Activated T-cell treated with anti-CD3 and anti-CD28 coated beads, Interleukin-2, amount 50 U/mL, for 72 hours (primary cell): ENCODE measurements around the gene VPS4B. TPM values are rescaled to one million over a fixed set of nuclear protein-coding genes. Genes with fewer than 3 reads are reported as not detected.

Experiments used
- ATAC-seq, 2 donors: fragments of 150-1000 bp; cut with Tn5 transposase; replicated peaks in 1 of 2; 2 replicates each; pipeline ENCODE4 v1.10.0; 2021; ENCODE audit warnings: moderate library complexity in 2 of 2, mild to moderate bottlenecking in 1 of 2
- DNase-seq, 2 donors: peaks; one replicate each; pipeline ENCODE4 v3.0.0; 2021 to 2022; ENCODE audit warnings: mixed read lengths in 1 of 2
- H3K27ac Mint-ChIP-seq: one replicate; pipeline ENCODE4 v1.8.0; 2022; ENCODE audit warnings: mild to moderate bottlenecking, moderate library complexity, mixed read lengths
- H3K27me3 Mint-ChIP-seq: one replicate; pipeline ENCODE4 v1.8.0; 2022; ENCODE audit warnings: low read depth, mixed read lengths
- H3K36me3 Mint-ChIP-seq, 2 donors: one replicate each; pipeline ENCODE4 v1.8.0; 2022; ENCODE audit warnings: mixed read lengths in 2 of 2, mild to moderate bottlenecking in 1 of 2; ENCODE audit not compliant: insufficient read depth in 2 of 2
- H3K4me1 Mint-ChIP-seq: one replicate; pipeline ENCODE4 v1.8.0; 2022; ENCODE audit warnings: low read depth, mixed read lengths
- H3K4me3 Mint-ChIP-seq, 2 donors: one replicate each; pipeline ENCODE4 v1.8.0; 2022; ENCODE audit warnings: mild to moderate bottlenecking in 2 of 2, mixed read lengths in 2 of 2, moderate library complexity in 2 of 2
- H3K9me3 Mint-ChIP-seq, 2 donors: one replicate each; pipeline ENCODE4 v1.8.0; 2022; ENCODE audit warnings: mixed read lengths in 2 of 2
- total RNA-seq, 2 donors: library from RNA; stranded (reverse); gene quantifications; one replicate each; pipeline ENCODE4 v1.2.3, GENCODE V29; 2022

VPS4B gene
- total RNA-seq, 2 donors from 2014 or later, result 70.8 to 75.5 TPM

DNA sequence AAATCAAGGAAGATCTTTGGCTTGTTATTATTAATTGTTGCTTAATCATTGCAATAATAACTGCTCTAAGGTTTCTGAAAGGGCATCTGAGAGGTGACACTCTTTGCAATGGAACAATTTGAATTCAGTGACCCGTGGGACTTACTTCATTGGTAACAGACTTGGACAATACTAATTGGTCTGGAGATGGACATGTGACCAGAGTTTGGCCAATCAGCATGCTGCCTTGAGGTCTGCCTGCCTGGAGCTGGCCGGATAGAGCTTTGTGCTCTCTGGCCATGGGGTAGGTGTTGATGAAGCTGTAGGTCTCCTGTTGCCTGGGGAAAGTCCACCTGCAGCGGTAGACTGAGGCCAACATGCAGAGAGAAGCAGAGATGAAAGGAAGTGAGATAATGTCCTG lies 24.0 kb upstream of the VPS4B start:
- H3K9me3 Mint-ChIP-seq, result no peaks in the 10 kb centered on the region
- H3K27me3 Mint-ChIP-seq, result no peaks in the 10 kb centered on the region
- H3K4me1 Mint-ChIP-seq, result no peaks in the 10 kb centered on the region
- no peak for ATAC-seq
- H3K36me3 Mint-ChIP-seq, result no peaks in the 10 kb centered on the region
- H3K27ac Mint-ChIP-seq, result no peak overlapping the region
- H3K4me3 Mint-ChIP-seq, result no peak overlapping the region
- no peak for DNase-seq

GRCh38 chr18:63445037-63445436 lies 22.8 kb upstream of the VPS4B start:
- no peaks in the 10 kb centered on the region for H3K9me3 Mint-ChIP-seq
- H3K36me3 Mint-ChIP-seq, result no peaks in the 10 kb centered on the region
- H3K4me3 Mint-ChIP-seq, result no peak overlapping the region
- DNase-seq, result no peak
- ATAC-seq, result no peak
- no peak overlapping the region for H3K27ac Mint-ChIP-seq
- H3K4me1 Mint-ChIP-seq, result no peaks in the 10 kb centered on the region
- no peaks in the 10 kb centered on the region for H3K27me3 Mint-ChIP-seq

- Mint-ChIP-seq H3K4me1 (no peaks in the 10 kb centered on the region), H3K36me3 (no peaks in the 10 kb centered on the region), H3K27me3 (no peaks in the 10 kb centered on the region), H3K27ac (no peak overlapping the region), H3K4me3 (no peak overlapping the region), H3K9me3 (no peaks in the 10 kb centered on the region)
- DNase-seq (no peak), ATAC-seq (peak in 1 of 2 donors; percentile 62)
Measured at GRCh38 chr18:63444580-63444979, 22.3 kb upstream of the VPS4B start.

- Mint-ChIP-seq H3K27me3 (no peaks in the 10 kb centered on the region), H3K4me1 (no peaks in the 10 kb centered on the region), H3K36me3 (no peaks in the 10 kb centered on the region), H3K27ac (no peak overlapping the region), H3K4me3 (no peak overlapping the region), H3K9me3 (no peaks in the 10 kb centered on the region)
- DNase-seq (no peak), ATAC-seq (no peak)
Measured at GRCh38 chr18:63443829-63444228, 21.6 kb upstream of the VPS4B start.

GRCh38 chr18:63440881-63441280 lies 18.6 kb upstream of the VPS4B start:
- Mint-ChIP-seq H3K9me3 (no peaks in the 10 kb centered on the region), H3K27me3 (no peaks in the 10 kb centered on the region), H3K4me3 (no peak overlapping the region), H3K36me3 (no peaks in the 10 kb centered on the region), H3K4me1 (no peaks in the 10 kb centered on the region), H3K27ac (no peak overlapping the region)
- ATAC-seq (no peak), DNase-seq (no peak)

DNA sequence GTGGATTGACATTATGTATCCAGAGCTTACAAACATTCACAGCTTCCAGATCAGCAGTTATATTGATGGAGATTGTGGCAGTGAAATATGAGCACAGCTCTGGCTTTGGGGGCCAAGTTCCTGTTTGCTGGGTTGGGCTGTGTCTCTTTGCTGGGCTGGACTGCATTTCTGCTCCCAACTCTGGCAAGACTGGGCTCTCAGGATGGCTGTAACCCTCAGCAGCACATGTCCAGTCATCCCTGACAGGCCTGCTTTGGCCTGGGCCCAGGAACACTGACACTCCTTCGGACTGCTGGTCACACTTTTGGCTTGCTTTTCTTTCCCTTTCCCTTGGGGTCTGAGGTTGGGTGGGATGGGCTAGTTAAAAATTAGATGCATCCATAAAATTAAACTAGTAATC lies 17.9 kb upstream of the VPS4B start:
- DNase-seq (no peak), ATAC-seq (no peak)
- Mint-ChIP-seq H3K27me3 (no peaks in the 10 kb centered on the region), H3K4me1 (no peaks in the 10 kb centered on the region), H3K4me3 (no peak overlapping the region), H3K9me3 (no peaks in the 10 kb centered on the region), H3K27ac (no peak overlapping the region), H3K36me3 (no peaks in the 10 kb centered on the region)

DNA sequence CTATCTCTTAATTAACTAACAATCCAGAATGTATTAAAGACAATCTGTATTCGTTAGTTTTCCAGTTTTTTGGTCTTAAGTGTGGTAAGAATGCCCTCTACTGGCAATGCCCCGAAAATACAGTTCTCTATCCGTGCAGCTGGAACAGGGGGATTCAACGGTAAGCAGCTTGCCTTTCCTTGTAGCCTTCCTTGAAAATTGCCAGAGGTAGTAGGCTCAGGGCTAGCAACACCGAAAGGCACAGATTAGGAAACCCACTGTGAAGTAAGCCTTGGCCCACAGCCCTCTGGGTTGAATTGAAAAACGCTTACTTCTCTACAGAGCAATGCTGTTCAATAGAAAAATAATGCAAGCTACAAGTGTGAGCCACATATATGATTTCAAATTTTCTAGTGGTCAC lies 17.1 kb upstream of the VPS4B start:
- Mint-ChIP-seq H3K4me1 (no peaks in the 10 kb centered on the region), H3K36me3 (no peaks in the 10 kb centered on the region), H3K27ac (no peak overlapping the region), H3K27me3 (no peaks in the 10 kb centered on the region), H3K9me3 (no peaks in the 10 kb centered on the region), H3K4me3 (no peak overlapping the region)
- DNase-seq (peak; percentile 39 to 48), ATAC-seq (peak in 1 of 2 donors; percentile 49)

DNA sequence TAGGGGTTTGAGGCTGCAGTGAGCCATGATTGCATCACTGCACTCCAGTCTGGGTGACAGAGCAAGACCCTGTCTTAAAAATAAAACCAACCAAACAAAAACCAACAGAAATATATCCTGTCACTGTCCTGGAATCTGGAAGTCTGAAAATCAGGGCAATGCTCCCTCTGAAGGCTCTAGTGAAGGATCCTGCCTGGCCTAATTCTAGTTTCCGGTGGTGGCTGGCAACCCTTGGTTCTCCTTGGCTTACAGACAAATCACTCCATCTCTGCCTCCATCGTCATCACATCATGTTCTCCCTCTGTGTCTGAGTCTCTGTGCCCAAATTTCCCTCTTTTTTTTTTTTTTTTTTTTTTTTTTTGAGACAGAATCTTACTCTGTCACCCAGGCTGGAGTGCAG lies 15.9 kb upstream of the VPS4B start:
- Mint-ChIP-seq H3K4me1 (no peaks in the 10 kb centered on the region), H3K27ac (no peak overlapping the region), H3K9me3 (no peaks in the 10 kb centered on the region), H3K4me3 (no peak overlapping the region), H3K36me3 (no peaks in the 10 kb centered on the region), H3K27me3 (no peaks in the 10 kb centered on the region)
- no peak for ATAC-seq
- no peak for DNase-seq

- peaks cover 12% of the 10 kb centered on the region for H3K27me3 Mint-ChIP-seq
Measured at GRCh38 chr18:63433334-63433866, 11.1 kb upstream of the VPS4B start.

GRCh38 chr18:63431180-63431579 lies 8.9 kb upstream of the VPS4B start:
- Mint-ChIP-seq H3K27ac (no peak overlapping the region), H3K27me3 (peaks cover 13% of the 10 kb centered on the region), H3K36me3 (no peaks in the 10 kb centered on the region), H3K9me3 (no peaks in the 10 kb centered on the region), H3K4me1 (no peaks in the 10 kb centered on the region), H3K4me3 (no peak overlapping the region)
- ATAC-seq, result no peak
- no peak for DNase-seq

More at GRCh38 chr18:63433334-63433866, 11.1 kb upstream of the VPS4B start:
- no peak overlapping the region for H3K4me3 Mint-ChIP-seq
- no peak for DNase-seq
- H3K4me1 Mint-ChIP-seq, result no peaks in the 10 kb centered on the region
- no peak for ATAC-seq
- no peaks in the 10 kb centered on the region for H3K36me3 Mint-ChIP-seq
- no peaks in the 10 kb centered on the region for H3K9me3 Mint-ChIP-seq
- no peak overlapping the region for H3K27ac Mint-ChIP-seq

GRCh38 chr18:63430526-63430925 lies 8.2 kb upstream of the VPS4B start:
- no peak for DNase-seq
- Mint-ChIP-seq H3K4me1 (no peaks in the 10 kb centered on the region), H3K36me3 (no peaks in the 10 kb centered on the region), H3K27me3 (peaks cover 19% of the 10 kb centered on the region), H3K27ac (no peak overlapping the region), H3K4me3 (no peak overlapping the region), H3K9me3 (no peaks in the 10 kb centered on the region)
- ATAC-seq, result no peak

- Mint-ChIP-seq H3K4me1 (peaks cover 11% of the 10 kb centered on the region), H3K27me3 (peaks cover 19% of the 10 kb centered on the region), H3K27ac (no peak overlapping the region), H3K4me3 (no peak overlapping the region), H3K36me3 (peaks cover 0 to 2% of the 10 kb centered on the region in 2 donors), H3K9me3 (no peaks in the 10 kb centered on the region)
- DNase-seq (peak in 1 of 2 donors; percentile 11), ATAC-seq (peak; percentile 31 to 46)
Measured at GRCh38 chr18:63427558-63427957, 5.3 kb upstream of the VPS4B start.

GRCh38 chr18:63422864-63423304 lies 608 bp upstream of the VPS4B start:
- peak overlapping the region; percentile 80 for H3K27ac Mint-ChIP-seq
- H3K27me3 Mint-ChIP-seq, result peaks cover 7% of the 10 kb centered on the region
- H3K9me3 Mint-ChIP-seq, result no peaks in the 10 kb centered on the region
- peak overlapping the region; percentile 82 to 98 for H3K4me3 Mint-ChIP-seq
- peak; percentile 59 to 61 for ATAC-seq
- peaks cover 17% of the 10 kb centered on the region for H3K4me1 Mint-ChIP-seq
- DNase-seq, result no peak
- H3K36me3 Mint-ChIP-seq, result peaks cover 5 to 9% of the 10 kb centered on the region in 2 donors

DNA sequence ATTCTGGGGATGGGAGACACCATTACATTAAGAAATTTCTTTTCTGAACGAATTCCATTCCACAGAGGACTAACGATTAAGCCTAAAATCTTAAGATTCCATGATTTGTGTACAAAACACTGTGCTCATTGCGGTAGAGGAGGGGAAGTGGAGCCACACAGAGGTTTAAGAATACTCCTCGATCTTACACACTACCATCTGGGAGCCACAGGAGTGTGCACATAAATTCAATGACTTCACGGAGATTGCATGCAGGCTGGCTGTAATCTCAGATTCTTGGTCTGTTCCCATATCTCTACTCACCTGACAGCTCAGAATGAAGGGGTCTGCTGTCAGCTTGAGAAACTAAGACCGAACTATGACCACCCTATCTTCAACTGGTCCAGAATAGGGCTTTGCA lies 762 bp downstream of the VPS4B start:
- Mint-ChIP-seq H3K27me3 (peaks cover 7% of the 10 kb centered on the region), H3K9me3 (no peaks in the 10 kb centered on the region), H3K36me3 (peaks cover 5 to 9% of the 10 kb centered on the region in 2 donors), H3K27ac (peak overlapping the region; percentile 80), H3K4me1 (peaks cover 17% of the 10 kb centered on the region), H3K4me3 (peak overlapping the region; percentile 82 to 98)
- ATAC-seq (no peak), DNase-seq (no peak)
